Vagina (tissue), 2 donors: Measurements from ENCODE around the gene DENND1A.

ENCODE experiments used
- POLR2AphosphoS5 ChIP-seq, 2 donors: sonication (generic); formaldehyde crosslinking; IDR thresholded peaks; one replicate each; pipeline ENCODE4 v1.9.0; 2017; ENCODE audit warnings: antibody characterized with exemption in 2 of 2, mild to moderate bottlenecking in 2 of 2, low read depth in 1 of 2; ENCODE audit not compliant: insufficient read depth in 1 of 2
- TF ChIP-seq, protein P1 (sequence below), 3 experiments: fragments of 450-650 bp in 2 of 3; fragments of 200-600 bp in 1 of 3; sonication (generic) in 1 of 3; IDR thresholded peaks; one replicate each; pipeline ENCODE4 v1.5.1; 2017 to 2019; ENCODE audit warnings: antibody characterized with exemption in 3 of 3, mild to moderate bottlenecking in 2 of 3, moderate library complexity in 2 of 3

DNA sequence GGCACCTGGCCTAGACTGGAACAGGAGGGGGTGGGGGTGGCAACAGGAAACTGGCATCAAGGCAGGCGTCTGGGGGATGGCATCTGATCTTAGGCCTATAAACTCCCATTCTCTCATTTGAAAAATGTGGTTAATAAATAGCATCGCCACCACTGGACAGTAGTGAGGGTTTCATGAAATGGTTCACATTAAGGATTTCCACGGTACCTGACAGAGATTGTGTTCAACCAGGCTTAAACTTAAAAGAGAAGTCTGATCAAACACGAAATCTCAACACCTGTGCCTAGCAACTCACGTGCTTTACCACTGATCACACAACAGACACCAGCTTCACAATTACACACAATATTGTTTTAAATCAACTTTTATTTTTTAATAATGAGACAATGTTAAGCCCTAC is 3.0 kb downstream of the DENND1A start:
- TF ChIP-seq, protein P1, sequence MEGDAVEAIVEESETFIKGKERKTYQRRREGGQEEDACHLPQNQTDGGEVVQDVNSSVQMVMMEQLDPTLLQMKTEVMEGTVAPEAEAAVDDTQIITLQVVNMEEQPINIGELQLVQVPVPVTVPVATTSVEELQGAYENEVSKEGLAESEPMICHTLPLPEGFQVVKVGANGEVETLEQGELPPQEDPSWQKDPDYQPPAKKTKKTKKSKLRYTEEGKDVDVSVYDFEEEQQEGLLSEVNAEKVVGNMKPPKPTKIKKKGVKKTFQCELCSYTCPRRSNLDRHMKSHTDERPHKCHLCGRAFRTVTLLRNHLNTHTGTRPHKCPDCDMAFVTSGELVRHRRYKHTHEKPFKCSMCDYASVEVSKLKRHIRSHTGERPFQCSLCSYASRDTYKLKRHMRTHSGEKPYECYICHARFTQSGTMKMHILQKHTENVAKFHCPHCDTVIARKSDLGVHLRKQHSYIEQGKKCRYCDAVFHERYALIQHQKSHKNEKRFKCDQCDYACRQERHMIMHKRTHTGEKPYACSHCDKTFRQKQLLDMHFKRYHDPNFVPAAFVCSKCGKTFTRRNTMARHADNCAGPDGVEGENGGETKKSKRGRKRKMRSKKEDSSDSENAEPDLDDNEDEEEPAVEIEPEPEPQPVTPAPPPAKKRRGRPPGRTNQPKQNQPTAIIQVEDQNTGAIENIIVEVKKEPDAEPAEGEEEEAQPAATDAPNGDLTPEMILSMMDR (IDR thresholded peaks at IDR 0.05) = no peak
- no peak for TF ChIP-seq POLR2AphosphoS5 (IDR thresholded peaks at IDR 0.05; ENCODE audit: insufficient read depth in 1 of 2, low read depth in 1 of 2)
